Measurements from ENCODE around the gene TUBB3.
A peak's percentile ranks its signal among the peaks of the same experiment; 100 is the strongest.
"Not testable (repeated sequence)": the region's sequence is repeated elsewhere in the genome, so short reads cannot be mapped to it uniquely, and the experiment has no call there.

The TUBB3 gene

DNA sequence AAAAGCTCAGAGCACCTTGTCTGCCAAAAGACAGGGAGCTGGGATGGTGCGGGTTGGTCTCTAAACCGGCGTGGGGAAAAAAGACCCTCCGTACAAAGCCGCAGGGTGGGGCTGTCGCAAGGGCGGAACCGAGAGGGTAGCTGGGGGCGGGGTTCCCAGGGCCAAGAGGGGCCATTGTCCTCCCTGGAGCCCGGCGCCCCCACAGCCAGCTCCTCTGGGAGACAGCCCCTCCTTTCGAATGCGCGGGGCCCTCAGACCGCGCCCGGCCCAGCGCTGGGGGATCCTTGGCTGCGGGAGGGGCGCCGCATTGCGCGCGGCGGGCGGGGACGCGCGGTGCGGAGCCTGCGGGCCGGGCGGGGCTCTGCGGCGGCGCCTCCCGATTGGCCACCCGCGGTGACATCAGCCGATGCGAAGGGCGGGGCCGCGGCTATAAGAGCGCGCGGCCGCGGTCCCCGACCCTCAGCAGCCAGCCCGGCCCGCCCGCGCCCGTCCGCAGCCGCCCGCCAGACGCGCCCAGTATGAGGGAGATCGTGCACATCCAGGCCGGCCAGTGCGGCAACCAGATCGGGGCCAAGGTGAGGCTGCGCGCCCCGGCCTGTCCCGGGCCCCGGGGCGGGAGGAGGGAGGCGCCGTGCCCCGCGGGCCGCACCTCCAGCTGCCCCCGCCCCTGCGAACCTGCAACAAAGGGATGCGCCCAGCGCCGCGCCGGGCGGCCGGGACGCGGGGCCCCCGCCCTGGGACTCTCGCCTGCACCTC lies at the start of gene TUBB3:
TUBB3 (plus strand) TSS at position 459 of the 756 bp plus-strand sequence; CDS start at position 519, 60 bp downstream.
- H3K4me3 ChIP-seq (ENCODE audit: low read depth, low read length): peak within 1 kb of the TSS; percentile 91
- peak; percentile 48 for DNase-seq (ENCODE audit: low read depth)

DNA sequence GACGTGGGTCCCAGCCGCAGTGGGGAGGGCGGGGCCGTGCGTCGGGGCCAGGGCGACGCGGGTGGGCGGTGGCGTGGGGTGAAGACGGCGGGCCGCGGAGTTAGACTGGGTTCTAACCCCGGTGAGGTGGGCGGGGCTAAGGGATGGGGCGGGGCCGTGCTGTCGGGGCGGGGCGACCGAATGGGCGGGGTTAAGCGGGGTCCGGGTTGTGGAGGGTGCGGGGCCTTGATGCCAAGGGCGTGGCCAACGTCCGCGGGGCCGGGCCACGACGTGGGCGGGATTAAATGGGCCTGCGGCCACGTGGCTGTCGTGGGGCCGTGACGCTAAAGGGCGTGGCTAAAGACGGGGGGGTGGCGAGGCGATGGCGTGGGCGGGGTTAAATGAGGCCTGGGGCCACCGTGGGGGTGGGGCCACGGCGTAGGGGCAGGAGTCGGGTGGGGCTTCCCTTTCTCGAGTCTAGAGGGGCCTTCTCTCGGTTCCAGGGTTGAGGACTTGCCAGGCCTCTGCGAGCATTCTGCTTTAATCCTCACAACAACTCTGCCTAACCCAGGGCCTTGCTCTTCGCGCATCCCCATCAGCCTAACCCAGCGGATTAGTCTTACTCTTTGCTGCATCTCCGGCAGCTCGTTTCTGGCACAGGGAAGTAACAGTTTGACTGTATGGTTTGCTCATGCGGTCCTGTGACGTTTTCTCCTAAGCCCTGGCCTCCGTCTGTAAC lies 49.0 kb upstream of the TUBB3 start:
- H3K4me3 ChIP-seq (ENCODE audit: low read depth, low read length): peak overlapping the region; percentile 93
- peak; percentile 86 for DNase-seq (ENCODE audit: low read depth)

DNA sequence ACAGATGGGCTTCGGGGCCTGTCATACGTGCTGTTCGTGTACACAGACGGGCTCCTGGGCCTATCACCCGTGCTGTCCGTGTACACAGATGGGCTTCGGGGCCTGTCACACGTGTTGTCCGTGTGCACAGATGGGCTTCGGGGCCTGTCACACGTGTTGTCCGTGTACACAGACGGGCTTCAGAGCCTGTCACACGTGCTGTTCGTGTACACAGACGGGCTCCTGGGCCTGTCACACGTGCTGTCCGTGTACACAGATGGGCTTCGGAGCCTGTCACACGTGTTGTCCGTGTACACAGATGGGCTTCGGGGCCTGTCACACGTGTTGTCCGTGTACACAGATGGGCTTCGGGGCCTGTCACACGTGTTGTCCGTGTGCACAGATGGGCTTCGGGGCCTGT lies 44.0 kb upstream of the TUBB3 start:
- H3K4me3 ChIP-seq (ENCODE audit: low read depth, low read length); DNase-seq (ENCODE audit: low read depth): not testable (repeated sequence)

DNA sequence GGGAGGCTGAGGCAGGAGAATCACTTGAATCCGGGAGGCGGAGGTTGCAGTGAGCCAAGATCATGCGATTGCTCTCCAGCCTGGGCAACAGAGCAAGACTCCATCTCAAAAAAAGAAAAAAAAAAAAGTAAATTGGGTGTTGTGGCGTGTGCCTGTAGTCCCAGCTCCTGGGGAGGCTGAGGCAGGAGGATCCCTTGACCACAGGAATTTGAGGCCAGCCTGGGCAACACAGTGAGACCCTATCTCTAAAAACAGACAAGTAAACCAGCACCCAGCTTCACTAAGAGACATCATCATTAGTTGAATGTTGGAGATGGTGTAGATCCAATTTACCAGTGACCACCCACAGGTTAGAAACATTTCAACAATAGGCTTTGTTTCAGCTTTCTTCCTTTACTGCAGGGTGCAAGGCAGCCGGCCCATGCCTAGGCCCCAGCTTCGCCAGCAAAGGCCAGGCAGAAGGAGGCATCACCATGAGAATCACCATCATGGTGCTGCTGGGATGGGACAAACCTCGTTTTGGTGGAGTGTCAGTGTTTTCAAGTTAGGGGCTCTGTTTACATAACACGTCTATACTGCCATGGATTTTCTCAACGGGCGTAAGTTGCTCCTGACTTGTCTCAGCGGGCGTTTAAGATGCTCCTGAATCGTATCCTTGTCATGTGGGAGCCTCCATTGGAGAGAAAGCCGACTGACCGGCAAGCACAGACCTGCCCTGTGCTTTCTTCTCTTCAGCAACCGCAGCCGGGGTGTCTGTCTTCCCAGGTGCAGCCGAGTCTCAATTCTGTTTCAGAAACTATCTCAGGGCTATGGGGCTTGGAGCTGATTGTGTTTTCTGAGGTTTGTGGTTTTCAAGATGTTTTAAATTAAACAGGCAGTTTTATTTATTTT lies 42.4 kb upstream of the TUBB3 start:
- no peak overlapping the region for H3K4me3 ChIP-seq (ENCODE audit: low read depth, low read length)
- DNase-seq (ENCODE audit: low read depth): no peak

DNA sequence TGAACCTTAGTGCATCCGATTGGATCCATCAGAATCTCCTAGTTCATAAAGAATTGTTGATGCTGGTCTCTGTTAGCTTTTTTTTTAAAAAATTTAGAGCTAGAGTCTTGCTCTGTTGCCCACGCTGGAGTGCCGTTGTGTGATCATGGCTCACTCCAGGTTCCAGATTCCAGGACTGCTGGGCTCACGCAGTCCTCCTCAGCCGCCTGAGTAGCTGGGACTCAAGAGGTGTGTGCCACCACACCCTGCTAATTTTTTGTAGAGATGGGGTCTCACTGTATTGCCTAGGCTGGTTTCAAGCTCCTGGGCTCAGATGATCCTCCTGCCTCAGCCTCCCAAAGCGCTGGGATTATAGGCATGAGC lies 41.8 kb upstream of the TUBB3 start:
- H3K4me3 ChIP-seq (ENCODE audit: low read depth, low read length): no peak overlapping the region
- no peak for DNase-seq (ENCODE audit: low read depth)

DNA sequence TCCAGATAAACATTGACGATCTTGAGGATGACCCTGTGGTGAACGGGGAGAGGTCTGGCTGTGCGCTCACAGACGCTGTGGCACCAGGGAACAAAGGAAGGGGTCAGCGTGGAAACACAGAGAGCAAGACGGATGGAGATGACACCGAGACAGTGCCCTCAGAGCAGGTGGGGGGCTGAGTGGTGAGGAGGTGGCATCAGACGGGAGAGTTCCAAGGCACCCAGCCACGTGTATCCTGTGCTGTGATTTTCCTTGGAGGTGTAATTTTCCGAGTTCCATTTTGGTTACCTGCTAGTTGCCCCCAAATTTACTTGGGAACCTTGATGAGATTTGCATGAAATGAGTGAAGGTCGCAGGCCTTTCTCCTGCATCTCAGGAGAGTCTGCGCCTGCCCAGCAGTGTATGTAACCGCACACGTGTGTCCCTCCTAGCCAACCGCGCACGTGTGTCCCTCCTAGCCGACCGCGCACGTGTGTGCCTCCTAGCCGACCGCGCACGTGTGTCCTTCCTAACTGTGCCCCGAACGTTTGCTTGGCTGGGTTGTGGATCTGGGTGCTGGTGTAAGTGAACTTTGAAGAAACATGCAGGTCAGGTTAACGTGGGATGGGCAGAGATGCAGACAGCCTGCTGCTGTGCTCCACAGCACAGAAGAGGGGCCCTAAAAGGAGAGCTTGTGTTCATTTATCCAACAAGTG lies 39.6 kb upstream of the TUBB3 start:
- H3K4me3 ChIP-seq (ENCODE audit: low read depth, low read length): no peak overlapping the region
- DNase-seq (ENCODE audit: low read depth): no peak

DNA sequence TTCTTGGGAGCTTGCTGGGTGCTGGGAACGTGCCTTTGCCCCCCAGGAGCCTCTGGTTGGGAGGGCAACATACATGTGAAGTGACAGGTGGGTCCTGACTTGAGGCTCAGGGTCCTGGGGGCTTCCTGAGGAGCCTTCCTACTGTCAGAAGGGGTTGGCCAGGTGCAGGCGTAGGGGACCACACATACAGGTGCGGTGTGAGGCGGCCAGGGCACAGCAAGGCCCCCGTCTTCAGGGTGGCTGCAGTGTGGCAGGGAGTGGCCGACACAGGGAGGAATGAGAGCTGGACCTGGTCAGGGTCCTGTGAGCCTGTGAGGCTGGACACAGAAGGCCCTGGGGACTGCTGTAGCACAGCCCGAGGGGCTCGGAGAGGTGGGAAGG lies 39.1 kb upstream of the TUBB3 start:
- H3K4me3 ChIP-seq (ENCODE audit: low read depth, low read length): no peak overlapping the region
- no peak for DNase-seq (ENCODE audit: low read depth)

DNA sequence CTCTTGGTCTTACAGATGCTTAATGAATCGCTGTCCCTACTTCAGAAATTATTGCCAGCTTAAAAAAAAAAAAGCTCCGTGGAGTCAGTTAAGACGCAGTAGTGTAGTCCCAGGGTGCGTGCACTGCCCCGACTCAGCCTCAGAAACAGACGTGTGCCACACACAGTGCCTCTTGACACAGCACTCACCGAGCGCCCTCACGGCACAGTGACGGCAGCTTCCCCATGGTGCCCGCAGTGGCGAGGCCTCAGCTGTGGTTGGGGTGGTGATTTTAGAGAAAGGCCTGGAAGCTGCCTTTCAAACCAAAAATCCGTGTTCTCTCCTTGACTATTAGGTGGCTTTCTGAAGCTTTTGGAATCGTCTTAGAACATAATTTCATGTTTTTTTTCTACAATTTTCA lies 35.9 kb upstream of the TUBB3 start:
- no peak for DNase-seq (ENCODE audit: low read depth)
- no peak overlapping the region for H3K4me3 ChIP-seq (ENCODE audit: low read depth, low read length)

DNA sequence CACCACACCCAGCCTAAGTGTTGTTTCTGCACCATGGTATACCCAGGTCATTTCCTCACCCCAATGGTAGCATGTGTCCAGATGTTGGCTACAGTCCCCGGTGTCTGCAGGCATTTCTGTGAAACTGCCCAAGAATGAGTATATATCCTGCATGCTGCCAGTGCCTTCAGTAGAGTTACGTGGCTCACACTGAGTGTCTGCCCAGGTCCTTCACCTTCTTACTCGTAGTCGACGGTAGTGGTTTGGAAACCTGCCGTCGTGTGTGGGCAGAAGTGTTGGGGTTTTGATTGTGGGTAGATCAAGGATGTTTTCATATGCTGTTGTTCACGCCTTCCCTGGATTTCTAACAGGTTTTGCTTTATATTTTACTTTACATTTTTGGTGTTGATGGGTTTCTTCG lies 32.9 kb upstream of the TUBB3 start:
- no peak for DNase-seq (ENCODE audit: low read depth)
- H3K4me3 ChIP-seq (ENCODE audit: low read depth, low read length): no peak overlapping the region

DNA sequence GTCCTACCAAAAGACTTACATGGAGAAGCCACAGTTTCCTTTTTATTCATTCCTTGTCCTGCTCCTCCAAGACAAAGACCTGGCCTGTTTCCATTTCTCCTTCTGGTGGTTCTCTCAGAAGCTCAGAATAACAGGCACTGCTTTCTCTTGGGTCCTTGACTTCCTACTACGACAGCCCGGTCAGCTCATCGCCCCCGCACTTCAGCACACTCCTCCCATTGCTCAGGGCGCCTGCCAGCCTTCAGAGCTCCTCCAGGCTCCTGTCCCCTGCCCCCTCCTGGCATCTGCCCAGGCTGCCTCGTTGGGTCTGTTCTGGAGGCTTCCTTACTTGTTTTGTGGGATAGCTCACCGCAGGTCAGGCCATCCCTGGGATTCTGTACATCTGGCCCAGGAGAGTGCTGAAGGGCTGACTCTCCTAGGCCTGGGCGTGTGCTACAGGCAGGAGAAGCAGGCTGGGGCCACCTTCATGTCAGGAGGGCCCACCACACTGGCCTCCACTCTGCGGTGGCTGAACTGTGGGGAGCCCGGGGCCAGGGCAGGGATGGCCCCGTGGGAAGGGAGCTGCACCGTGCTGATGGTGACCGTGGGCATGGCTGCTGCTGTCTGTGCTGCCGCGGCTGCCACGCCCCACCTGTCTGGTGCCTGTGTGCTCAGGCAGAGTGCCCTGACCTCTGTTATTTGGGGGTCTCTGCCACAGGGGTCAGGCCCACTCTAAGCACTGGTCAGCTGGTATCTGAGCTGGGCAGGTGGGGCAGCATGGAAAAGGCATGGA lies 32.1 kb upstream of the TUBB3 start:
- no peak overlapping the region for H3K4me3 ChIP-seq (ENCODE audit: low read depth, low read length)
- DNase-seq (ENCODE audit: low read depth): no peak

DNA sequence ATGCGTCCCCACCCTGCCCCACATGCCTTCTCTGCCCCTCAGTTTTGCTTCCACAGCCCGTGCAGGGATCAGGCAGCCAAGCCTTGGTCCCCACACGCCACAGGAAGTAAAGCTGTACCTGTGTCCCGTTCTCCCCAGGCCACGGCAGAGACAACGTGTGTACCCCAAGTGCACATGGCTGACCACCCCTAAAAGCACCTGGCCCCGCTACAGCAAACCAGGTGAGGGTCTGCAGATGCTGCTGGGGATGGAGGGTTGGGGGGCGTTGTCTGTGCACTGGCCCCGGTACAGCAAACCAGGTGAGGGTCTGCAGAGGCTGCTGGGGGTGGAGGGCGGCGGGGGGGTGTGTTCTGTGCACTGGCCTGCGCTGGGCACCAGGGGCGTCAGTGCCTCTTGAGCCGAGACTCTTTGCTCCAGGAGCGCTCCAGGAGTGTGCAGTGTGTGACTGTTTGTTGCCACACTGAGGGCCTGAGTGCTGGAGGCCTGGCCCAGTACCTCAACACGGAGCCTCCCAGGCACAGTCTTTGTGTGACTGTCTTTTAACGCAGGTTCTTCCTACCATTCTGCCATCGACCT lies 31.0 kb upstream of the TUBB3 start:
- H3K4me3 ChIP-seq (ENCODE audit: low read depth, low read length): no peak overlapping the region
- DNase-seq (ENCODE audit: low read depth): no peak

DNA sequence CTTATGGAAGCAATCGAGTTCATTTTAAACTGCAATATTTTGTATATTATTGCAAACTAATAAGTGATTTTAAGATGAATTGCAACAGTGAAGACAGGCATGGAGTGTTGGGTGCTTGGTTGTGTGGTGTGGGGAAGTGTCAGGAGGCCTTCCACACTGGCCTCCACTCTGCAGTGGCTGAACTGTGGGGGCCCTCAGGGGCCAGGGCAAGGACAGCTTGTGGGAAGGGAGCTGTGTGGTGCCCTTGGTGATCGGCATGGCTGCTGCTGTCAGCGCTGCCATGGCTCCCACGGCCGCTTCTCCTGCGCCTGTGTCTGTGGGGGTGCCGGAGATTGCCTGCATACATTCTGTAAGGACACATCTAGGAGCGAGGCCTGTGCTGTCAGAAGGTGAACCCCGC lies 30.5 kb upstream of the TUBB3 start:
- H3K4me3 ChIP-seq (ENCODE audit: low read depth, low read length): no peak overlapping the region
- no peak for DNase-seq (ENCODE audit: low read depth)

DNA sequence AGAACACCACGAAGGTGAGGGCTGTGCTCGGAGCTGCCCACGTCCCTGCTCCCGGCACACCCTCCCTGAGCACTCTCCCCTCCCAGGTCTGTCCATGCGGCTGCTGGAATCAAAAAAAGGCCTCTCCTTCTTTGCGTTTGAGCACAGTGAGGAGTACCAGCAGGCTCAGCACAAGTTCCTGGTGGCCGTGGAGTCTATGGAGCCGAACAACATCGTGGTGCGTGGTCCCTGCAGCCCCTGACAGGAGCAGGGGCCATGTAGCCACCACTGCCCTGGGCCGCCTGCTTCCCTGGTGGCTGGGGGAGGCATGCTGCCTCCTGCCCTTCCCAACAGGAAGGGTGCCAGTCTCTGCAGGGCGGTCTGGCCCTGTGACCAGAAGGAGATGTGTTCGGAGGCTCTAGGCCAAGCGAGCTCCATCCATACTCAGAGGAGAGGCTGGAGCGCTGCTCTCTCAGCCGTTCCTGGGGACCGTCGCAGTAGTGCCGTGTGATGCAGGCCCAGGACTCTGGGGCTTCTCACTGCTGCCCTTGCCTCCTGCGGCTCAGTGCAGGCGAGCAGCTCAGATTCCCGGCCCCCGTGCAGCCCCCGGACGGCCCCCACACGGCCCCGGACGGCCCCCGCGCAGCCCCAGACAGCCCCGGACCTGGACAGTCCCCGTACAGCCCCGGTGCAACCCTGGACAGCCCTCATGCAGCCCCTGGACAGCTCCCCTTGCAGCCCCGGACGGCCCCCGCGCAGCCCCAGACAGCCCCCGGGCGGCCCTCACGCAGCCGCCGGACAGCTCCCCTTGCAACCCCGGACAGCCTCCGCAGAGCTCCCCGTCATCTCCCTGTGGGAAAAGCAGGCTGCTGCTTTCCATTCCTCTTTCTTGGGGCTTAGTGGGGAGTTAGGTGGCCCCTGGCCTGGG lies 29.2 kb upstream of the TUBB3 start:
- no peak overlapping the region for H3K4me3 ChIP-seq (ENCODE audit: low read depth, low read length)
- DNase-seq (ENCODE audit: low read depth): no peak

DNA sequence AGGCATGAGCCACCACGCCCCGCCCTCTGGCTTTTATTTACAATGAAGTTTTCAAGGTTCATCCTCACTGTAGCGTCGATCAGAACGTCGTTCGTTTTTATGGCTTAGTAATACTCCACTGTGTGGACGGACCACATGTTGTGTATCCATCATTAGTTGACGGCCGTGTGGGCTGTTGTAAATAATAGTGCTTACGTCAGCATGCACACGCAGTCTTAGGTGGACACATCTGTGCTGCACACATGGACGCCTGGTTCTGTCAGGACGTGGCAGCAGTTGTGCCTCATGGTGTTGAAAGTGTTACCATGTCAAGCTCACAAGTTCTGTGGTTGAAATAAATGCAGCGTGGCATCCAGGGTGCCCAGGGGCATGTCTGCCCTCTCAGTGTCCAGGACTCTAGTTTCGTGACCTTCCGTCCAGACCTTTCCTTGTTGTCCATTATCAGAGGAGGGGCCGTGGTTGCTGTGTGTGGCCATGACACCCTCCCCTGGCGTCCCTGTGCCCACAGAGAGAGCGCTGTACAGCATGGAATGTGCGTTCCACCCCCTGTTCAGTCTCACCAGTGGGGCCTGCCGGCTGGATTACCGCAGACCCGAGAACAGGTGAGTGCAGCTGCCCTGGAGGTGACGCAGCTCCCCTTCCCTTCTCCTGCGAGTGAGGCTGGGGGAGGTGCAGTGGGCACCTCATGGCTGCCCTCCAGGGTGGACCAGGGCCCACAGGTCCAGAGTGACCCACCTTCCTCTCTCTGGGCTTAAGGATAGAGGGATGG lies 27.5 kb upstream of the TUBB3 start:
- no peak for DNase-seq (ENCODE audit: low read depth)
- no peak overlapping the region for H3K4me3 ChIP-seq (ENCODE audit: low read depth, low read length)

DNA sequence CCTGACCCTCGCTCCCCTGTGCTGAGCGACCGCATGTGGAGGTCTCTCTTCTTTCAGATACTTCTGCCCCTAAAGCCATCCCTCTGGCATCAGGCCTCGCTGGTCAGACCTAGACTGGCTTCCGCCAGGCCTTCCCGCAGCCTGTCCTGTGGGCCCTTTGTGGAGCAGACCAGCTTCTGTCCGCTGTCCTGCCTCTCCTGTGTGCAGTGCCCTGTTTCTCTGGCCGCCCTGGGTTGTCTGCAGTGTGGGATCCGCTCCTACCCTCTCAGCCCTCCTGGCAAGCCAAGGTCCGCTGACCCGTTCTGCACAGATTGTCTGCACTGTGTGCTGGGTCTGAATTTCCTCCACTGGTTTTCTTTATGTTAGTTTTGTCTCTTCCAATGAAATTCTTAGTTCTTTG lies 25.9 kb upstream of the TUBB3 start:
- H3K4me3 ChIP-seq (ENCODE audit: low read depth, low read length): no peak overlapping the region
- DNase-seq (ENCODE audit: low read depth): no peak

DNA sequence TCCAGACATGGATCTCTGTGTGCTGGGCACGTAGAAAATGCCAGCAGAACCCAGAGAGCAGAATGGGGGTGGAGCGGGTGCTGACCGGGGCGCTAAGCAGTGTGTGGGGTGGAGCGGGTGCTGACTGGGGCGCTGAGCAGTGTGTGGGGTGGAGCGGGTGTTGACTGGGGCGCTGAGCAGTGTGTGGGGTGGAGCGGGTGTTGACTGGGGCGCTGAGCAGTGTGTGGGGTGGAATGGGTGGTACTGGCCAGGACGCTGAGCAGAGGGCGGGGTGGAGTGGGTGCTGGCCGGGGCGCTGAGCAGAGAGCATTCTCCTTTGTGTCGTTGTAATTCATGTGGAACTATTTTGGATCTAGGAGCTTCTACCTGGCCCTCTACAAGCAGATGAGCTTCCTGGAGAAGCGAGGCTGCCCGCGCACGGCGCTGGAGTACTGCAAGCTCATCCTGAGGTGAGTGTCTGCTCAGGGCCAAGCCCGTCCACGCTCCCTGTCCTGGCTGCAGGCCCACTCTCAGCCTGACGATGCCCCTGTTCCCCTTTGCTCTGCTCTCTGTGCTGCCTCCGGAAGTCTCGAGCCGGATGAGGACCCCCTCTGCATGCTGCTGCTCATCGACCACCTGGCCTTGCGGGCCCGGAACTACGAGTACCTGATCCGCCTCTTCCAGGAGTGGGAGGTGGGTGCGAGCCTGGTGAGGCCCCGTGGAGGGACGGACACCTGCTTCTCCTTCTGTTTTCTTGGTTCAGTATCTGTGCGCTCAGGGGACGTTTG lies 24.8 kb upstream of the TUBB3 start:
- H3K4me3 ChIP-seq (ENCODE audit: low read depth, low read length): no peak overlapping the region
- no peak for DNase-seq (ENCODE audit: low read depth)
